Neural cell (in vitro differentiated cells): Measurements from ENCODE around the gene AQP6. TPM values are rescaled to one million over a fixed set of nuclear protein-coding genes. Genes with fewer than 3 reads are reported as not detected.

Experiments
- H2AFZ ChIP-seq: fragments of 200-600, 300-800 bp; sonication (generic), shearing (Covaris generic); 2 replicates; pipeline ENCODE4 v1.6.0; 2014; ENCODE audit warnings: low read depth, mild to moderate bottlenecking, antibody characterized with exemption, low read length, moderate library complexity
- H3F3A ChIP-seq: fragments of 200-600 bp; shearing (Covaris generic); 2 replicates; pipeline ENCODE4 v1.6.1; 2016; ENCODE audit warnings: mild to moderate bottlenecking, moderate library complexity, mixed read lengths, antibody characterized with exemption, low read length; ENCODE audit not compliant: insufficient read depth, poor library complexity, severe bottlenecking
- H3K27ac ChIP-seq: fragments of 200-600, 300-800 bp; sonication (generic), shearing (Covaris generic); 2 replicates; pipeline ENCODE4 v1.5.1; 2014; ENCODE audit warnings: mild to moderate bottlenecking, low read length, moderate library complexity
- H3K27me3 ChIP-seq: fragments of 300-800, 200-600 bp; sonication (generic), shearing (Covaris generic); 2 replicates; pipeline ENCODE4 v1.6.0; 2014; ENCODE audit warnings: mild to moderate bottlenecking, low read depth, low read length, moderate library complexity; ENCODE audit not compliant: insufficient read depth
- H3K36me3 ChIP-seq: fragments of 300-800, 200-600 bp; sonication (generic), shearing (Covaris generic); 2 replicates; pipeline ENCODE4 v1.5.1; 2014; ENCODE audit warnings: mild to moderate bottlenecking, antibody characterized with exemption, low read length, moderate library complexity; ENCODE audit not compliant: insufficient read depth
- H3K4me2 ChIP-seq: fragments of 300-800, 200-600 bp; sonication (generic), shearing (Covaris generic); 2 replicates; pipeline ENCODE4 v1.6.0; 2014; ENCODE audit warnings: mild to moderate bottlenecking, low read length
- H3K4me3 ChIP-seq: fragments of 300-800, 200-600 bp; sonication (generic), shearing (Covaris generic); 2 replicates; pipeline ENCODE4 v1.5.1; 2014; ENCODE audit warnings: mild to moderate bottlenecking, low read length, moderate library complexity
- H3K79me2 ChIP-seq: fragments of 200-600 bp; shearing (Covaris generic); replicated peaks from 2 replicates; pipeline ENCODE4 v1.6.0; 2014; ENCODE audit warnings: mild to moderate bottlenecking, low read length, moderate library complexity; ENCODE audit not compliant: insufficient read depth
- H3K9ac ChIP-seq: fragments of 300-800, 200-600 bp; sonication (generic), shearing (Covaris generic); 2 replicates; pipeline ENCODE4 v1.6.1; 2016; ENCODE audit warnings: mild to moderate bottlenecking, low read length, mixed read lengths
- H3K9me2 ChIP-seq: fragments of 200-600 bp; shearing (Covaris generic); 2 replicates; pipeline ENCODE4 v1.6.1; 2016; ENCODE audit warnings: mild to moderate bottlenecking, low read length, mixed read lengths; ENCODE audit not compliant: insufficient read depth
- H3K9me3 ChIP-seq: fragments of 200-600, 300-800 bp; sonication (generic), shearing (Covaris generic); 2 replicates; pipeline ENCODE4 v1.6.1; 2016; ENCODE audit warnings: mild to moderate bottlenecking, mixed run types, low read length, moderate library complexity, mixed read lengths
- H4K20me1 ChIP-seq: fragments of 200-600 bp; shearing (Covaris generic); 2 replicates; pipeline ENCODE4 v1.6.1; 2016; ENCODE audit warnings: mild to moderate bottlenecking, mixed run types; ENCODE audit not compliant: insufficient read depth
- EP300 ChIP-seq: fragments of 450-650 bp; conservative IDR thresholded peaks from 2 replicates; pipeline ENCODE4 v1.6.1; 2014; ENCODE audit warnings: antibody characterized with exemption, mild to moderate bottlenecking, moderate library complexity; ENCODE audit not compliant: poor library complexity, severe bottlenecking
- EZH2 ChIP-seq: fragments of 200-600, 300-800 bp; shearing (Covaris generic), sonication (generic); IDR thresholded peaks from 2 replicates; pipeline ENCODE4 v1.6.1; 2014; ENCODE audit warnings: antibody characterized with exemption, low read length, borderline replicate concordance, mild to moderate bottlenecking; ENCODE audit not compliant: insufficient read depth, poor library complexity, severe bottlenecking
- MXI1 ChIP-seq: fragments of 450-650 bp; conservative IDR thresholded peaks from 2 replicates; pipeline ENCODE4 v1.6.1; 2014; ENCODE audit warnings: antibody characterized with exemption, mild to moderate bottlenecking; ENCODE audit not compliant: poor library complexity, severe bottlenecking
- POLR2AphosphoS5 ChIP-seq: IDR thresholded peaks from 2 replicates; pipeline ENCODE4 v1.6.1; 2012
- RAD21 ChIP-seq: fragments of 450-650 bp; conservative IDR thresholded peaks from 2 replicates; pipeline ENCODE4 v1.6.1; 2014; ENCODE audit warnings: antibody characterized with exemption, mild to moderate bottlenecking, moderate library complexity
- SMC3 ChIP-seq: fragments of 450-650 bp; conservative IDR thresholded peaks from 2 replicates; pipeline ENCODE4 v1.6.1; 2014; ENCODE audit warnings: antibody characterized with exemption, mild to moderate bottlenecking, moderate library complexity; ENCODE audit not compliant: poor library complexity
- polyA plus RNA-seq: library from polyadenylated mRNA; depleted of rRNA; stranded (reverse); fragments of >200 nt; gene quantifications from 2 replicates; pipeline ENCODE4 v1.2.3, GENCODE V29; 2014
- TF ChIP-seq, protein P1 (sequence below): fragments of 450-650 bp; IDR thresholded peaks from 2 replicates; pipeline ENCODE4 v1.5.1; 2014; ENCODE audit warnings: antibody characterized with exemption, mild to moderate bottlenecking, moderate library complexity; ENCODE audit not compliant: poor library complexity, severe bottlenecking
- TF ChIP-seq, protein P2 (sequence below): IDR thresholded peaks from 2 replicates; pipeline ENCODE4 v1.6.1; 2012; ENCODE audit warnings: borderline replicate concordance

AQP6 gene
- polyA plus RNA-seq, 1 donor from 2014 or later, result not detected

DNA sequence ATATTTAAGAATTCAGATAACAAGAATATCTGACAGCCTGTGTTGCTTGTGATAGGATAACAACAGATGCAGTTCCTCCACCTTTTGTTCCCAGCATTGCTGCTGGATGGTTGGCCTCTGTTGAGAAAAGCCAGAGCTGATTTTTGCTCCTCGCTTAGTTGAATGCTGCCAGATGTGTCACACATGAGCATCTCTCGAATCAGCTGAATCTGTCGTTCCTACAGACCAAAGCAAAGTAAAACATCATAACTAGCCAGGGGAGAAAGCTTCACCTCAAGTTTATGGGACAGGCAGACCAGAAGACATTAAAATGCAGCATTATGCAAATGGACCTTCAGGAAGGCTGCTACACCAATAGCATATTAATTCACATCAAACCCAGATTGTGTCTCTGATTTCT is 32.4 kb downstream of the AQP6 start:
- Histone ChIP-seq H3K4me3 (no peak overlapping the region), H3K9me2 (no peaks in the 10 kb centered on the region), H3K79me2 (no peaks in the 10 kb centered on the region), H4K20me1 (no peaks in the 10 kb centered on the region), H3K9ac (no peak overlapping the region), H2AFZ (no peak overlapping the region), H3K9me3 (no peaks in the 10 kb centered on the region), H3K36me3 (no peaks in the 10 kb centered on the region), H3K4me2 (no peak overlapping the region), H3K27ac (no peak overlapping the region), H3K27me3 (no peaks in the 10 kb centered on the region), H3F3A (no peaks in the 10 kb centered on the region)
- TF ChIP-seq POLR2AphosphoS5, result no peak
- no peak for TF ChIP-seq RAD21
- no peak for TF ChIP-seq EZH2
- TF ChIP-seq EP300, result no peak
- no peak for TF ChIP-seq SMC3
- TF ChIP-seq, protein P1, sequence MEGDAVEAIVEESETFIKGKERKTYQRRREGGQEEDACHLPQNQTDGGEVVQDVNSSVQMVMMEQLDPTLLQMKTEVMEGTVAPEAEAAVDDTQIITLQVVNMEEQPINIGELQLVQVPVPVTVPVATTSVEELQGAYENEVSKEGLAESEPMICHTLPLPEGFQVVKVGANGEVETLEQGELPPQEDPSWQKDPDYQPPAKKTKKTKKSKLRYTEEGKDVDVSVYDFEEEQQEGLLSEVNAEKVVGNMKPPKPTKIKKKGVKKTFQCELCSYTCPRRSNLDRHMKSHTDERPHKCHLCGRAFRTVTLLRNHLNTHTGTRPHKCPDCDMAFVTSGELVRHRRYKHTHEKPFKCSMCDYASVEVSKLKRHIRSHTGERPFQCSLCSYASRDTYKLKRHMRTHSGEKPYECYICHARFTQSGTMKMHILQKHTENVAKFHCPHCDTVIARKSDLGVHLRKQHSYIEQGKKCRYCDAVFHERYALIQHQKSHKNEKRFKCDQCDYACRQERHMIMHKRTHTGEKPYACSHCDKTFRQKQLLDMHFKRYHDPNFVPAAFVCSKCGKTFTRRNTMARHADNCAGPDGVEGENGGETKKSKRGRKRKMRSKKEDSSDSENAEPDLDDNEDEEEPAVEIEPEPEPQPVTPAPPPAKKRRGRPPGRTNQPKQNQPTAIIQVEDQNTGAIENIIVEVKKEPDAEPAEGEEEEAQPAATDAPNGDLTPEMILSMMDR, result no peak
- TF ChIP-seq MXI1, result no peak
- TF ChIP-seq, protein P2, sequence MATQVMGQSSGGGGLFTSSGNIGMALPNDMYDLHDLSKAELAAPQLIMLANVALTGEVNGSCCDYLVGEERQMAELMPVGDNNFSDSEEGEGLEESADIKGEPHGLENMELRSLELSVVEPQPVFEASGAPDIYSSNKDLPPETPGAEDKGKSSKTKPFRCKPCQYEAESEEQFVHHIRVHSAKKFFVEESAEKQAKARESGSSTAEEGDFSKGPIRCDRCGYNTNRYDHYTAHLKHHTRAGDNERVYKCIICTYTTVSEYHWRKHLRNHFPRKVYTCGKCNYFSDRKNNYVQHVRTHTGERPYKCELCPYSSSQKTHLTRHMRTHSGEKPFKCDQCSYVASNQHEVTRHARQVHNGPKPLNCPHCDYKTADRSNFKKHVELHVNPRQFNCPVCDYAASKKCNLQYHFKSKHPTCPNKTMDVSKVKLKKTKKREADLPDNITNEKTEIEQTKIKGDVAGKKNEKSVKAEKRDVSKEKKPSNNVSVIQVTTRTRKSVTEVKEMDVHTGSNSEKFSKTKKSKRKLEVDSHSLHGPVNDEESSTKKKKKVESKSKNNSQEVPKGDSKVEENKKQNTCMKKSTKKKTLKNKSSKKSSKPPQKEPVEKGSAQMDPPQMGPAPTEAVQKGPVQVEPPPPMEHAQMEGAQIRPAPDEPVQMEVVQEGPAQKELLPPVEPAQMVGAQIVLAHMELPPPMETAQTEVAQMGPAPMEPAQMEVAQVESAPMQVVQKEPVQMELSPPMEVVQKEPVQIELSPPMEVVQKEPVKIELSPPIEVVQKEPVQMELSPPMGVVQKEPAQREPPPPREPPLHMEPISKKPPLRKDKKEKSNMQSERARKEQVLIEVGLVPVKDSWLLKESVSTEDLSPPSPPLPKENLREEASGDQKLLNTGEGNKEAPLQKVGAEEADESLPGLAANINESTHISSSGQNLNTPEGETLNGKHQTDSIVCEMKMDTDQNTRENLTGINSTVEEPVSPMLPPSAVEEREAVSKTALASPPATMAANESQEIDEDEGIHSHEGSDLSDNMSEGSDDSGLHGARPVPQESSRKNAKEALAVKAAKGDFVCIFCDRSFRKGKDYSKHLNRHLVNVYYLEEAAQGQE, result no peak

DNA sequence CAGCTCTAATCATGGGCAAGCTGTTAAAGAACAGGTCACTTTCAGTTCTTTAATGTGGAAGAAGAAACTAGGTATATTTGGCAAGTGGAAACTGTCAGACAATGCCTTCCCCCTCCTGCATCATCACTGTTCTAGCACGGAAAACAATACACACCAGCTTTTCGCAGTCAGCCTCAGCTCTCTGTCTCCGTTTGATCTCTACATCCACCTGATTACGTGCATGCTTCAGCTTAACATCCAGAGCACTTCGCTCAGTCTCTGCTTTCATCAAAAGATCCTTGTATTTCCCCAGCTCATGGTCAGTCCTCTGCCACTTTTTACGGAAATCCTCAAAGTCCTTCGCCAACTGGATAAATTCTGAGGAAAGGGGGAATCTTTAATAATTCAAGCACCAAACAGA is 33.5 kb downstream of the AQP6 start:
- Histone ChIP-seq H2AFZ (no peak overlapping the region), H3K27me3 (no peaks in the 10 kb centered on the region), H3K79me2 (no peaks in the 10 kb centered on the region), H3K4me2 (no peak overlapping the region), H3K4me3 (no peak overlapping the region), H3K27ac (no peak overlapping the region), H4K20me1 (no peaks in the 10 kb centered on the region), H3K9me2 (no peaks in the 10 kb centered on the region), H3K36me3 (no peaks in the 10 kb centered on the region), H3F3A (no peaks in the 10 kb centered on the region), H3K9ac (no peak overlapping the region), H3K9me3 (no peaks in the 10 kb centered on the region)
- no peak for TF ChIP-seq EP300
- TF ChIP-seq, protein P1, result no peak
- TF ChIP-seq SMC3, result no peak
